Measurements from ENCODE around the gene HBB. TPM values are rescaled to one million over a fixed set of nuclear protein-coding genes. Genes with fewer than 3 reads are reported as not detected.

Gene HBB
- total RNA-seq, 2 donors from 2014 or later = not detected

GRCh38 chr11:5240458-5240857, 13.6 kb upstream of the HBB start:
- Histone ChIP-seq H3K9me3 (ENCODE audit: control insufficient read depth, low read length) (no peaks in the 10 kb centered on the region), H3K9ac (ENCODE audit: extremely low read depth, low read length, poor library complexity, severe bottlenecking) (no peak overlapping the region), H3K4me3 (ENCODE audit: low read length) (no peak overlapping the region), H3K4me1 (ENCODE audit: control insufficient read depth, insufficient read depth, low read length) (no peaks in the 10 kb centered on the region), H3K27me3 (ENCODE audit: control insufficient read depth, insufficient read depth, low read length, poor library complexity, severe bottlenecking) (no peaks in the 10 kb centered on the region), H3K36me3 (ENCODE audit: control insufficient read depth, insufficient read depth, low read length) (no peaks in the 10 kb centered on the region), H3K27ac (ENCODE audit: low read depth, low read length) (no peak overlapping the region)
- no peak for TF ChIP-seq CTCF (conservative IDR thresholded peaks at IDR 0.05)
- Mint-ChIP-seq H3K9me3 (no peaks in the 10 kb centered on the region), H3K36me3 (ENCODE audit: low read depth) (no peaks in the 10 kb centered on the region), H3K4me3 (no peak overlapping the region), H3K4me1 (no peaks in the 10 kb centered on the region), H3K27ac (no peak overlapping the region), H3K27me3 (ENCODE audit: insufficient read depth) (peaks cover 4% of the 10 kb centered on the region)
- no peak for DNase-seq
- 87% methylated on average over 2 of the region's 2 CpGs; no CpG with 5 or more reads in 1 of the 2 experiments for WGBS, 2 experiments (ENCODE audit: insufficient coverage in 1 of 2, insufficient read length in 1 of 2)

GRCh38 chr11:5240056-5240455, 13.2 kb upstream of the HBB start:
- Histone ChIP-seq H3K36me3 (ENCODE audit: control insufficient read depth, insufficient read depth, low read length) (no peaks in the 10 kb centered on the region), H3K9me3 (ENCODE audit: control insufficient read depth, low read length) (no peaks in the 10 kb centered on the region), H3K9ac (ENCODE audit: extremely low read depth, low read length, poor library complexity, severe bottlenecking) (no peak overlapping the region), H3K4me3 (ENCODE audit: low read length) (no peak overlapping the region), H3K4me1 (ENCODE audit: control insufficient read depth, insufficient read depth, low read length) (no peaks in the 10 kb centered on the region), H3K27ac (ENCODE audit: low read depth, low read length) (no peak overlapping the region), H3K27me3 (ENCODE audit: control insufficient read depth, insufficient read depth, low read length, poor library complexity, severe bottlenecking) (no peaks in the 10 kb centered on the region)
- H3K27ac Mint-ChIP-seq = no peak overlapping the region
- DNase-seq = no peak
- no peak for TF ChIP-seq CTCF (conservative IDR thresholded peaks at IDR 0.05)
- no peak overlapping the region for H3K4me3 Mint-ChIP-seq
- no peaks in the 10 kb centered on the region for H3K4me1 Mint-ChIP-seq
- H3K9me3 Mint-ChIP-seq = no peaks in the 10 kb centered on the region
- WGBS, 2 experiments (ENCODE audit: insufficient coverage in 1 of 2, insufficient read length in 1 of 2) = 92 to 100% methylated on average over 1 of the region's 1 CpG
- peaks cover 4% of the 10 kb centered on the region for H3K27me3 Mint-ChIP-seq (ENCODE audit: insufficient read depth)
- no peaks in the 10 kb centered on the region for H3K36me3 Mint-ChIP-seq (ENCODE audit: low read depth)

GRCh38 chr11:5239046-5239445, 12.2 kb upstream of the HBB start:
- no peaks in the 10 kb centered on the region for H3K27me3 ChIP-seq (ENCODE audit: control insufficient read depth, insufficient read depth, low read length, poor library complexity, severe bottlenecking)
- H3K4me3 ChIP-seq (ENCODE audit: low read length) = no peak overlapping the region
- no peak overlapping the region for H3K27ac ChIP-seq (ENCODE audit: low read depth, low read length)
- peaks cover 5% of the 10 kb centered on the region for H3K27me3 Mint-ChIP-seq (ENCODE audit: insufficient read depth)
- no peaks in the 10 kb centered on the region for H3K9me3 Mint-ChIP-seq
- H3K4me3 Mint-ChIP-seq = no peak overlapping the region
- no peaks in the 10 kb centered on the region for H3K36me3 ChIP-seq (ENCODE audit: control insufficient read depth, insufficient read depth, low read length)
- no peak overlapping the region for H3K9ac ChIP-seq (ENCODE audit: extremely low read depth, low read length, poor library complexity, severe bottlenecking)
- H3K9me3 ChIP-seq (ENCODE audit: control insufficient read depth, low read length) = no peaks in the 10 kb centered on the region
- DNase-seq = no peak
- no peak overlapping the region for H3K27ac Mint-ChIP-seq
- no peaks in the 10 kb centered on the region for H3K36me3 Mint-ChIP-seq (ENCODE audit: low read depth)
- no peak for TF ChIP-seq CTCF (conservative IDR thresholded peaks at IDR 0.05)
- no peaks in the 10 kb centered on the region for H3K4me1 ChIP-seq (ENCODE audit: control insufficient read depth, insufficient read depth, low read length)
- H3K4me1 Mint-ChIP-seq = no peaks in the 10 kb centered on the region

Measured in endodermal cell (in vitro differentiated cells).